Ovary (tissue), 3 donors: ENCODE measurements around the gene KIAA1671.

Source experiments
- CTCF ChIP-seq, 3 donors: fragments of 450-650 bp in 2 of 3; fragments of 200-600 bp in 1 of 3; IDR thresholded peaks; one replicate each; pipeline versions ENCODE4 v1.5.1 to v1.8.0; 2016 to 2022; ENCODE audit warnings: antibody characterized with exemption in 3 of 3, mild to moderate bottlenecking in 1 of 3
- POLR2A ChIP-seq: fragments of 450-650 bp; IDR thresholded peaks from one replicate; pipeline ENCODE4 v1.6.1; 2017; ENCODE audit warnings: antibody characterized with exemption, mild to moderate bottlenecking, moderate library complexity
- donor health status: DM: no; HTN: no; CAD: no.

GRCh38 chr22:25024895-25025294 is 72.4 kb downstream of the KIAA1671 start:
- no peak for TF ChIP-seq CTCF (IDR thresholded peaks at IDR 0.05)
- no peak for TF ChIP-seq POLR2A
